ENCODE results near the gene TBC1D10A.

The TBC1D10A gene

GRCh38 chr22:30308093-30308492 lies 18.6 kb downstream of the TBC1D10A start:
- TF ChIP-seq CTCF (IDR thresholded peaks at IDR 0.05): no peak

DNA sequence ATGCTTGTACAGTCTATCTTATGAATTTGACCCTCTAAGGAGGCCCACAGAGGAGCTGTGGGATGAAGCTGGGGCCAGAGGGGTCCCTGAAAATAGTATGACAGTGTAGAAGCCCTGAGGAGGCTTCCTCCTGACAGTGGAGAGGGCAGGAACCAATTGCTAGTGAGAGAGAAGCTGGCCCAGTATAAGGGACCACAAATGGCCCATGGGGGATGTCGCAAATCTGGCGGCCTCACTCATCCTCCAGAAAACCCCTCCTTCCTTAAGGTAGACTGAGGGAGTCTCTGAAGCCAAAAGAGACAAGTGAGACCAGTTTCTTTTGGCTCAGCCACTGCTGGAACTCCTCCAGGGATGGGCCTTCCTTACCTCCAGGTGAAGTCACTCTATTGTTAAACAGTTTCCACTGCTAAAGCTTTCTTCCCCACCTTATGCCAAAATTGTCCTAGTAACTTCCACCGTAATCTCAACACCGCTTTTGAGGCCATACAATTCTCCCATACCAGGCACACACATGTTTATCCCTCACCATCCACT lies 19.6 kb downstream of the TBC1D10A start:
- no peak for TF ChIP-seq CTCF (IDR thresholded peaks at IDR 0.05)

DNA sequence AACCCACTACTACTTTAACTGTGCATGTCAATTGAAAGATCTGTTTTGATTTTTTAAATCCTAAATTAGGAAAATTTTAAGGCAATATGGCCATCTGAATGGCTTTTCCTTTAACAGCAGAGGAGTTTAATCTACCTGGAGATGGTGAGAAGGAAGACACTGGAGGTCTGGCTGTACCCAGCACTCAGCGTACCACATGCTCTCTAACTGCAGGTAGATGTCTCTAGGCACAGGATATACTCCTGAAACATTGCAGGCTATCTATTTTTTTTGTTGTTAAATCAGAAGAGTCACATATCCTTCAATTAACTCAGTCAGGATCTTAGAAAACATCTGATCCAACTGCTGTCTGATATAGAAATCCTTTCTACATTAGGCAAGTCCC lies 20.1 kb downstream of the TBC1D10A start:
- no peak for TF ChIP-seq CTCF (IDR thresholded peaks at IDR 0.05)

DNA sequence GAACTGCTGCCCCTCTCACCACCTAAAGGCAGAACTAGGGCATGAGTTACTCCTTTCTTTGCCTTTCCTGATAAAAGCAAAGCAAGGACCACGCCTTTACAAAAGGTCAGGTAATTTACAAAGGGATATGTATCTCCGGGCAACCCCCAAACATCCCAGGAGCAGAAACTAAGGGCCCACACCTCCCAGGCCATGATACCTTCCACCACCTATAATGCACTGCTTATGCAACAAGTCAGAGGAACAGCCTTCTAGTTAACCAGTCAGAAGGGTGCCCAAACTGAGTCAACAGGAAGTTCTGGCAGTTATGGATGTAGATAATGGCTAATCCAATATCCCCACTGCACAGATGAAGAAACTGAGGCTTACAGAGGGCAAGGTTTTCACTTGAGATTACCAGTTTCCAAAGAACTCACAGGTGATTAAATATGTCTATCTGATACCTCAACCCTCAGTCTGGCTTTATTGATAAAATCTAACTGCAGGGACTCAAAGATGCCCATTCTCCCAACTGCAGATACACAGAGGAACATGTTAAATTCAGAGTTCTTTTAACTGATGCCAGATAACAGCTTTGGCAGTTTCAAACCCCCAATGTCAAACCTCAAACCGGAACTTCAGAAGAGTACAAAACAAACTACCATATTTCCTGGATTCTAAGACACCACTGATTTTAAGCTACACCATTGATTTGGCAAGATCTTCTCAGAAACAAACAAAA lies 20.7 kb downstream of the TBC1D10A start:
- TF ChIP-seq CTCF (IDR thresholded peaks at IDR 0.05): no peak

- no peak for TF ChIP-seq CTCF (IDR thresholded peaks at IDR 0.05)
These were observed 21.2 kb downstream of the TBC1D10A start for GRCh38 chr22:30305519-30305905.

GRCh38 chr22:30304495-30305244 lies 22.1 kb downstream of the TBC1D10A start:
- TF ChIP-seq CTCF (IDR thresholded peaks at IDR 0.05): no peak

DNA sequence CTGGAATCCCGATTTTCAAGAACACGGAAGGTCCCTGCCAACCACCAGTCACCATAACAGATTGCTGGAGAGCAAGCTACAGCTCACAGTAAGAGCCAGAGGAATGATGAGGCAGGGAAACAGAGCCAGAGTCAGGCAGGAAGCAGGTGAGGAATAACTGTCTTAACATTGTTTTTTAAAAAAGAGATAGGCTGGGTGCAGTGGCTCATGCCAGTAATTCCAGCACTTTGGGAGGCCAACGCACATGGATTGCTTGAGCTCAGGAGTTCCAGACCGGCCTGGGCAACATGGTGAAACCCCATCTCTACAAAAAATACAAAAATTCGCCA lies 24.0 kb downstream of the TBC1D10A start:
- TF ChIP-seq CTCF (IDR thresholded peaks at IDR 0.05): no peak

All from LNCAP (cell line).